H9 (cell line): ENCODE results near the gene CREB5. TPM values are rescaled to one million over a fixed set of nuclear protein-coding genes. Genes with fewer than 3 reads are reported as not detected.

Experiments
- DNase-seq: peaks from one replicate; pipeline ENCODE4 v3.0.0-alpha.2; 2017
- H2AFZ ChIP-seq: one replicate; pipeline ENCODE4 v1.6.1; 2013; ENCODE audit warnings: mild to moderate bottlenecking, low read length, control low read depth, moderate library complexity
- H2AK5ac ChIP-seq: 2 replicates; pipeline ENCODE4 v1.6.1; 2013; ENCODE audit warnings: low read length, control low read depth, mixed read lengths; ENCODE audit not compliant: insufficient read length
- H2BK120ac ChIP-seq: one replicate; pipeline ENCODE4 v1.6.1; 2013; ENCODE audit warnings: low read depth, mild to moderate bottlenecking, low read length, control low read depth, inconsistent platforms; ENCODE audit not compliant: poor library complexity, severe bottlenecking
- H2BK12ac ChIP-seq: 2 replicates; pipeline ENCODE4 v1.6.1; 2013; ENCODE audit warnings: low read length, control low read depth, mixed read lengths, low read depth; ENCODE audit not compliant: insufficient read length
- H2BK15ac ChIP-seq: 2 replicates; pipeline ENCODE4 v1.6.1; 2013; ENCODE audit warnings: low read depth, low read length, control low read depth
- H2BK20ac ChIP-seq: one replicate; pipeline ENCODE4 v1.6.1; 2013; ENCODE audit warnings: low read depth, mild to moderate bottlenecking, low read length, control low read depth, inconsistent platforms; ENCODE audit not compliant: poor library complexity, severe bottlenecking
- H2BK5ac ChIP-seq: 2 replicates; pipeline ENCODE4 v1.6.1; 2013; ENCODE audit warnings: low read length, control low read depth, mixed read lengths; ENCODE audit not compliant: insufficient read length
- H3K14ac ChIP-seq: 2 replicates; pipeline ENCODE4 v1.6.1; 2013; ENCODE audit warnings: low read length, control low read depth; ENCODE audit not compliant: insufficient read depth
- H3K18ac ChIP-seq: 2 replicates; pipeline ENCODE4 v1.6.1; 2013; ENCODE audit warnings: low read depth, mild to moderate bottlenecking, mixed read lengths, low read length, control low read depth; ENCODE audit not compliant: insufficient read length
- H3K23ac ChIP-seq: 2 replicates; pipeline ENCODE4 v1.6.1; 2013; ENCODE audit warnings: low read length, control low read depth, mixed read lengths, low read depth; ENCODE audit not compliant: insufficient read length
- H3K23me2 ChIP-seq: 2 replicates; pipeline ENCODE4 v1.6.1; 2013; ENCODE audit warnings: low read depth, mild to moderate bottlenecking, mixed read lengths, low read length, control low read depth; ENCODE audit not compliant: insufficient read length, poor library complexity, severe bottlenecking
- H3K27ac ChIP-seq: 2 replicates; pipeline ENCODE4 v1.5.1; 2013; ENCODE audit warnings: low read length, control low read depth, mixed read lengths, low read depth; ENCODE audit not compliant: insufficient read length
- H3K27me3 ChIP-seq: 2 replicates; pipeline ENCODE4 v1.6.1; 2013; ENCODE audit warnings: low read length, control low read depth, inconsistent platforms; ENCODE audit not compliant: insufficient read depth
- H3K4ac ChIP-seq: 2 replicates; pipeline ENCODE4 v1.6.1; 2013; ENCODE audit warnings: low read depth, mild to moderate bottlenecking, control low read depth, inconsistent platforms, low read length, moderate library complexity
- H3K4me1 ChIP-seq: 2 replicates; pipeline ENCODE4 v1.6.1; 2013; ENCODE audit warnings: low read length, control low read depth, inconsistent platforms; ENCODE audit not compliant: insufficient read depth
- H3K4me2 ChIP-seq: 2 replicates; pipeline ENCODE4 v1.6.1; 2013; ENCODE audit warnings: low read length, control low read depth, mixed read lengths; ENCODE audit not compliant: insufficient read length, insufficient read depth
- H3K56ac ChIP-seq: 2 replicates; pipeline ENCODE4 v1.6.1; 2013; ENCODE audit warnings: low read depth, mild to moderate bottlenecking, mixed read lengths, low read length, control low read depth; ENCODE audit not compliant: insufficient read length
- H3K79me1 ChIP-seq: 2 replicates; pipeline ENCODE4 v1.6.1; 2013; ENCODE audit warnings: low read depth, mild to moderate bottlenecking, moderate library complexity, low read length, control low read depth, inconsistent platforms; ENCODE audit not compliant: insufficient read depth, poor library complexity, severe bottlenecking
- H3K79me2 ChIP-seq: 2 replicates; pipeline ENCODE4 v1.6.1; 2013; ENCODE audit warnings: low read length, control low read depth, inconsistent platforms; ENCODE audit not compliant: insufficient read depth
- H3K9ac ChIP-seq: 2 replicates; pipeline ENCODE4 v1.6.1; 2013; ENCODE audit warnings: low read length, control low read depth, mixed read lengths; ENCODE audit not compliant: insufficient read length; ENCODE audit errors: extremely low read depth
- H3K9me3 ChIP-seq: one replicate; pipeline ENCODE4 v1.6.1; 2013; ENCODE audit warnings: low read depth, low read length, inconsistent platforms; ENCODE audit not compliant: control insufficient read depth
- H3T11ph ChIP-seq: one replicate; pipeline ENCODE4 v1.6.1; 2013; ENCODE audit warnings: mild to moderate bottlenecking, low read length, control low read depth, inconsistent platforms
- H4K20me1 ChIP-seq: one replicate; pipeline ENCODE4 v1.6.1; 2013; ENCODE audit not compliant: control insufficient read depth, insufficient read length, insufficient read depth
- H4K5ac ChIP-seq: 2 replicates; pipeline ENCODE4 v1.6.1; 2013; ENCODE audit warnings: low read depth, mild to moderate bottlenecking, mixed read lengths, low read length, control low read depth; ENCODE audit not compliant: insufficient read length
- H4K8ac ChIP-seq: replicated peaks from 2 replicates; pipeline ENCODE4 v1.6.1; 2013; ENCODE audit warnings: low read length, control low read depth, mixed read lengths, low read depth; ENCODE audit not compliant: insufficient read length
- H4K91ac ChIP-seq: 2 replicates; pipeline ENCODE4 v1.6.1; 2013; ENCODE audit warnings: low read depth, mild to moderate bottlenecking, moderate library complexity, mixed read lengths, low read length, control low read depth; ENCODE audit not compliant: insufficient read length
- H3K27ac Mint-ChIP-seq, 3 experiments: 2 replicates in 2 of 3; 3 replicates in 1 of 3; pipeline ENCODE4 v1.8.0; 2020 to 2021; ENCODE audit warnings: mixed read lengths in 3 of 3, mild to moderate bottlenecking in 1 of 3, moderate library complexity in 1 of 3
- H3K27me3 Mint-ChIP-seq: 2 replicates; pipeline ENCODE4 v1.8.0; 2021; ENCODE audit warnings: low read depth, mild to moderate bottlenecking, moderate library complexity, mixed read lengths
- H3K36me3 Mint-ChIP-seq, 3 experiments: 2 replicates in 2 of 3; 3 replicates in 1 of 3; pipeline ENCODE4 v1.8.0; 2020 to 2021; ENCODE audit warnings: low read depth in 3 of 3, mixed read lengths in 3 of 3; ENCODE audit not compliant: insufficient read depth in 1 of 3
- H3K4me1 Mint-ChIP-seq, 2 experiments: 2 replicates each; pipeline ENCODE4 v1.8.0; 2020; ENCODE audit warnings: mixed read lengths in 2 of 2
- H3K4me3 Mint-ChIP-seq, 2 experiments: 2 replicates in 1 of 2; 3 replicates in 1 of 2; pipeline ENCODE4 v1.8.0; 2020 to 2021; ENCODE audit warnings: mild to moderate bottlenecking in 2 of 2, mixed read lengths in 2 of 2, moderate library complexity in 1 of 2
- H3K9me3 Mint-ChIP-seq, 2 experiments: 2 replicates in 1 of 2; 3 replicates in 1 of 2; pipeline ENCODE4 v1.8.0; 2020; ENCODE audit warnings: mild to moderate bottlenecking in 2 of 2, mixed read lengths in 2 of 2, moderate library complexity in 1 of 2
- WGBS: extraction: QIAGEN DNeasy Blood & Tissue Kit; methylation state at CpG from one replicate; pipeline ENCODE4 v1.1.7; 2013; ENCODE audit warnings: missing lambda C conversion rate, low lambda C conversion rate, mixed read lengths; ENCODE audit not compliant: insufficient read length; ENCODE audit errors: extremely low coverage; 5-methylcytosine and 5-hydroxymethylcytosine counted together
- total RNA-seq: library from RNA; stranded (reverse); gene quantifications from 2 replicates; pipeline ENCODE4 v1.2.1, GENCODE V29; 2021
- TF ChIP-seq, protein P1 (sequence below): fragments of 200-600 bp; sonication (generic); conservative IDR thresholded peaks from 3 replicates; pipeline ENCODE4 v1.8.0; 2021; ENCODE audit warnings: antibody characterized with exemption, mild to moderate bottlenecking

Gene CREB5
- total RNA-seq, 1 experiment from 2014 or later = 4.0 TPM

DNA sequence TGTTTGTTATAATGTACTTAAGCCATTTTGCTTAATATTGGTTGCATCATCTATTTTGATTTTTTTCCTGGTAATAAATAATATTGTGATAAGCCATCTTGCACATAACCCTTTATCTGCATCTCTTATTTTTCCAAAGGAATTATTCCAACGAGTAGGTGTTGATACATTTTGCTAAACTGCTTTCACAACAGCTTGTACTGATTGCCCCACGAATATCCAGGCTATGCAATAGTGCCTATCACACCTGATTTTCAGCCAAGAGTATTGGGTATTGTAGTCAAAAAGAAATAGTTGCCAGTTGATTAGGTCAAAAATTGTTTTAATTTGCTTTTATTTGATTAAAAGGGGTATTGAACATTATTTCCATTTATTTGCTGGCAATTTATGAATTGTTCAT lies 20.7 kb downstream of the CREB5 start:
- Histone ChIP-seq H4K20me1 (peaks cover 3% of the 10 kb centered on the region), H3K23me2 (no peaks in the 10 kb centered on the region), H2BK5ac (no peak overlapping the region), H2BK20ac (no peak overlapping the region), H3K27ac (no peak overlapping the region), H2BK12ac (no peak overlapping the region), H2BK120ac (no peak overlapping the region), H3T11ph (no peak overlapping the region), H4K91ac (no peak overlapping the region), H3K56ac (no peak overlapping the region), H3K9me3 (no peaks in the 10 kb centered on the region), H3K79me2 (no peaks in the 10 kb centered on the region), H3K27me3 (no peaks in the 10 kb centered on the region; the same call in 1 of the 2 replicates), H3K4ac (no peak overlapping the region), H2BK15ac (no peak overlapping the region), H3K18ac (no peak overlapping the region), H3K79me1 (no peaks in the 10 kb centered on the region), H4K5ac (no peak overlapping the region), H2AFZ (no peak overlapping the region), H4K8ac (no peak overlapping the region), H3K9ac (no peak overlapping the region), H2AK5ac (no peak overlapping the region), H3K4me1 (peaks cover 12% of the 10 kb centered on the region; the same call in 1 of the 2 replicates), H3K23ac (no peak overlapping the region), H3K14ac (no peak overlapping the region), H3K4me2 (no peak overlapping the region)
- H3K27ac Mint-ChIP-seq = no peak overlapping the region
- H3K4me3 Mint-ChIP-seq = no peak overlapping the region
- peaks cover 2% of the 10 kb centered on the region; the same call in 1 of the 2 replicates for H3K27me3 Mint-ChIP-seq
- DNase-seq = no peak
- no CpG with 5 or more reads among the region's 2 CpGs for WGBS
- TF ChIP-seq, protein P1, sequence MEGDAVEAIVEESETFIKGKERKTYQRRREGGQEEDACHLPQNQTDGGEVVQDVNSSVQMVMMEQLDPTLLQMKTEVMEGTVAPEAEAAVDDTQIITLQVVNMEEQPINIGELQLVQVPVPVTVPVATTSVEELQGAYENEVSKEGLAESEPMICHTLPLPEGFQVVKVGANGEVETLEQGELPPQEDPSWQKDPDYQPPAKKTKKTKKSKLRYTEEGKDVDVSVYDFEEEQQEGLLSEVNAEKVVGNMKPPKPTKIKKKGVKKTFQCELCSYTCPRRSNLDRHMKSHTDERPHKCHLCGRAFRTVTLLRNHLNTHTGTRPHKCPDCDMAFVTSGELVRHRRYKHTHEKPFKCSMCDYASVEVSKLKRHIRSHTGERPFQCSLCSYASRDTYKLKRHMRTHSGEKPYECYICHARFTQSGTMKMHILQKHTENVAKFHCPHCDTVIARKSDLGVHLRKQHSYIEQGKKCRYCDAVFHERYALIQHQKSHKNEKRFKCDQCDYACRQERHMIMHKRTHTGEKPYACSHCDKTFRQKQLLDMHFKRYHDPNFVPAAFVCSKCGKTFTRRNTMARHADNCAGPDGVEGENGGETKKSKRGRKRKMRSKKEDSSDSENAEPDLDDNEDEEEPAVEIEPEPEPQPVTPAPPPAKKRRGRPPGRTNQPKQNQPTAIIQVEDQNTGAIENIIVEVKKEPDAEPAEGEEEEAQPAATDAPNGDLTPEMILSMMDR = no peak
- no peaks in the 10 kb centered on the region for H3K36me3 Mint-ChIP-seq
- H3K4me1 Mint-ChIP-seq = peaks cover 50 to 59% of the 10 kb centered on the region in 2 experiments
- no peaks in the 10 kb centered on the region for H3K9me3 Mint-ChIP-seq
